SIG-M5 treated with dmso at 0.1 percent for 504 hours (cell line): Measurements from ENCODE around the gene TMEM106B.
"Not testable (repeated sequence)": the region's sequence is repeated elsewhere in the genome, so short reads cannot be mapped to it uniquely, and the experiment has no call there.

ENCODE experiments used
- DNase-seq: peaks from one replicate; lab custom pipeline; 2025; ENCODE audit not compliant: unreplicated experiment; lab: John Stamatoyannopoulos, UW

Gene TMEM106B

DNA sequence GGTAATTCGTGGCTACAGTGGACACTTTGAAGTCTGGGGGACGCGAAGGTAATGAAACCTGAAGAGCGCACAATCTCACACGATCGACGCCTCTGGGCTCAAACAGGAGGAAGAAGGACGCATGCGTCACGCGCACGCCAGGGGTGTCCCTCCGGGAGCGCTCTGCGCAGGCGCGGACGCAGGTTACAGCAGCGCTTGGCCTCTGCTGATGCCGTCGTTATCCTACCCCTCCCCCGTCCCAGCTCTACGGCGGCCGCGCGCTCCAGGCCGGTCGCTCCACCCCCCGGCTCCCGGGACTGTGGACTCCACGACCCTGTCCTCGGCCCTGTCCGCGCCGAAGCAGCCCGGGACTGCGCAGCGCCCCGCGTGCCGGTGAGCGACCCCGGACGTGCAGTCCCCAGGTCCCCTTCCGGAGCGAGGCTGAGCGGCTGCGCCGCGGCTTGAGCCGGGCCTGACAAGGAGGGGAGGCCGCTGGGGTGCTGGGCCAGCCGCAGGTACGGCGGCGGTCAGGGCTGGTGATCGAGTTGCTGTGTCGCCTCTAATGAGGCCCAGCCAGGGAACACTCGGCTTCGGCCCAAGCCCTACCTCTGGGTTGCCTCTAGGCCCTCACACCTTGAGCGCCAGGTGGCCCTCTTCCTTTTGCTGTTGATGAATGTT is at the start of gene TMEM106B:
TSS of gene TMEM106B (plus strand) at position 241 of the 657 bp plus-strand sequence. CDS start 3,517 bp downstream, outside the sequence.
- peak; percentile 86 for DNase-seq

DNA sequence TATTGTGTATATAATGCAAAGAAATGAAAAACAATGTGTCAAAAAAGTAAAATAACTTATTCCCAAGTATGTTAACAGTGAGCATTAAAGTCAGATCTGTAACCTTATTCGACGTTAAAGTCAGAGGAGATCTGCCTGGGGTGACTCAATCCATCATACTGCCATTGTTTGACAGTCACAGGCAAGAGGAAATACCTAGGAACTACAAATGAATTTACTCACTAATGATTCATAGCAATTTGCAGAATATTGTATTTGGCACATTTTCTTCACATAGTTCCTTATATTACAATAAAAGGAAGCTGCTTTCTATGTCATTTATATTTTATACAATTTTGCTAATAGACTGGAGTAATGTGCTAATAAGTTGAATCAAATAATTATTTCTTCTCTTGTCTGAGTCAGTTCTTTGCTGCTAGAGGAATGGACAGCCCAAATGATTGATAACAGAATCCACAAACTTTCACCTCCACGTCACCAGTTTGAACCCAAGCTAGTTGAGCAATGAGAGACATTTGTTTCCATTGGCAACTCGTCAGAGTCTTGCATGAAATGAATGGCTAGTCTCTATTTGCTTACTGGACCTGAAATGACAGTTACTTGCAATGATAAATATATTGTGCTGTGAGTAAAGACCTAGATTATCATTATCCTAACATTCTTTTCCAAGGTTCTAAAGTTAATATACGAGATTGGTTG is 48.5 kb upstream of the TMEM106B start:
- no peak for DNase-seq

DNA sequence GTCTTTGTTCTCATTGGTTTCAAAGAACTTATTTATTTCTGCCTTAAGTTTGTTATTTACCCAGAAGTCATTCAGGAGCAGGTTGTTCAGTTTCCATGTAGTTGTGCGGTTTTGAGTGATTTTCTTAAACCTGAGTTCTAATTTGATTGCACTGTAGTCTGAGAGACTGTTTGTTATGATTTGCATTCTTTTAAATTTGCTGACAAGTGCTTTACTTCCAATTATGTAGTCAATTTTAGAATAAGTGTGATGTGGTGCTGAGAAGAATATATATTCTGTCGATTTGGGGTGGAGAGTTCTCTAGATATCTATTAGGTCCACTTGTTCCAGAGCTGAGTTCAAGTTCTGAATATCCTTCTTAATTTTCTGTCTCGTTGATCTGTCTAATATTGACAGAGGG is 43.0 kb upstream of the TMEM106B start:
- not testable (repeated sequence) for DNase-seq

DNA sequence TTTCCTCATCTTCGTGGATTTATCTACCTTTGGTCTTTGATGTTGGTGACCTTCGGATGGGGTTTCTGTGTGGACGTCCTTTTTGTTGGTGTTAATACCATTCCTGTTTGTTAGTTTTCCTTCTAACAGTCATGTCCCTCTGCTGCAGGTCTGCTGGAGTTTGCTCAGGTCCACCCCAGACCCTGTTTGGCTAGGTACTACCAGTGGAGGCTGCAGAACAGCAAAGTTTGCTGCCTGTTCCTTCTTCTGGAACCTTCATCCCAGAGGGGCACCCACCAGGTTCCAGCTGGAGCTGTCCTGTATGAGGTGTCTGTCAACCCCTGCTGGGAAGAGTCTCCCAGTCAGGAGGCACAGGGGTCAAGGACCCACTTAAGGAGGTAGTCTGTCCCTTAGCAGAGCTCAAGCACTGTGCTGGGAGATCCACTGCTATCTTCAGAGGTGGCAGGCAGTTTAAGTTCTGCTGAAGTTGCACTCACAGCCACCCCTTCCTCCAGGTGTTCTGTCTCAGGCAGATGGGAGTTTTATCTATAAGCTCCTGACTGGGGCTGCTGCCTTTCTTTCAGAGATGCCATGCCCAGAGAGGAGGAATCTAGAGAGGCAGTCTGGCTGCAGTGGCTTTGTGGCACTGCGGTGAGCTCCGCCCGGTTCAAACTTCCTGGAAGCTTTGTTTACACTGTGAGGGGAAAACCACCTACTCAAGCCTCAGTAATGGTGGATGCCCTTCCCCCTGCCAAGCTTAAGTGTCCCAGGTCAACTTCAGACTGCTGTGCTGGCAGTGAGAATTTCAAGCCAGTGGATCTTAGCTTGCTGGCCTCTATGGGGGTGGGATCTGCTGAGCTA is 40.9 kb upstream of the TMEM106B start:
- DNase-seq = not testable (repeated sequence)

DNA sequence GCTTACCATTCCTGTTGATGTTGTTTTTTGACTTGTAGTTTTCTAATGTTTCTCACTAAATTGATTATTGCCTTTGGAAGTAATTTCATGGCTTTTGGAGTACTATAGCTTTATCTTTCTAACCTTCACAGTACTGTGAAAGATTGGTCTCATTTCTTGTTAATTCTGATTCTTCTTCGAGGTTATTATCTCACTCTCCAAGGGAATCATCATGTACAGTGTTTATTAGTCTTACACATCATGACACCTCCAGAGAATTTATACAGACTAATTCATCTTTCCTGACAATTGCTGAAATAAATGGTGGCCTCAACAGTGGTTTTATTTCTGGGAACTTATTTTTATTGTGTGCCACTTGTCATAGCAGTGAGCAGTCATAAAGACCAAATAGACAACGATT is 37.4 kb upstream of the TMEM106B start:
- no peak for DNase-seq

DNA sequence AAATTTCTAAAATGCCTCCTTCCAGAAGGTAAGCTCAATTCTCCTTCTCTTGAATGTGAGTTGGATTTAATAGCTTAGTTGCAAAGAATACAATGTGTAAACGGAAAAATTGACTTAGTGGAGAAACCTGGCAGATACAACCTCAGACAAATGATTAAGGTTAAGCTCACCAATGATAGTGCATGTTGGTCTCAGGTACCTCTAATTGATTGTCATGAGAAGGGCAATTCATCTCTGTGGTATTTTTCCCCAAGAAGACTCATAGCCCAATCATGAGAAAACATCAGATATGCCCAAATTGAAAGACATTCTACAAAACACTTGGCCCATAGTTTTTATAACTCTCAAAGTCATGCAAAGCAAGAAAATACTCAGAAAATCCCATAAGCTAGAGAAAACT is 36.2 kb upstream of the TMEM106B start:
- no peak for DNase-seq

DNA sequence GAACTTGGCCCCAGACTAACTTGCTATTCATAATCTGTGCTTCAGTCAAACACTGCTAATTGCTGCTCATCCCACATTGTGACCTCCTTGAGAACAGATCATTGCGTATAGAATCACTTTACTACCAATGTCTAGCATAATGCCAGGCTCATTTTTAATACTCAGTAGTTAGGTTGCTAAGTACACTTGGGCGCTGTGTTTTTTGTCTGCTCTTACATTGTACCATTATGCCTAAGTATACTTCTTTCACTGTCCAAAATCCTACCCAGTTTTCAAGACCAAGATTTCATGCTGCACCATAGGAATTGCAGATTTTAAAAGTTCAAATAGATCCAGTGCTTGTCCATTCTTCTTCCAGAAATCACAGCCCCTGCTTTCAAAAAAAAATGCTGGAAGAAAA is 32.8 kb upstream of the TMEM106B start:
- no peak for DNase-seq

DNA sequence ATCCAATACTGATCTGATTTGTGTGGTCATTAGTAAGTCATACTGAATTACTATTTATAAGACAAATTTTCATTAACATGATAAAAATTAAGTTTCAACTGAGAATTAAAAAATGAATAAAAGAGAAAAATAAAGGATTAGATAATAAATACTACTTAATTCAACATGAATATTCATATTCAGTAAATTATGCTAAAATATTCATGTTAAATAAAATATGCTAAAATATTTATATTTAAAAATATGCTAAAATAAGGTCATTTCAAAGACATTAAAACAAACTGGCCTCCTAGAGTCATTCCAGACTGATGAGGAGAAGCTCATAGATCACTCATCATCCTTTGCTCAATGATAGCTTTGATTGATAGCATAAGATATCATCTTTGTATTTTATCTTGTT is 16.7 kb upstream of the TMEM106B start:
- DNase-seq = no peak

DNA sequence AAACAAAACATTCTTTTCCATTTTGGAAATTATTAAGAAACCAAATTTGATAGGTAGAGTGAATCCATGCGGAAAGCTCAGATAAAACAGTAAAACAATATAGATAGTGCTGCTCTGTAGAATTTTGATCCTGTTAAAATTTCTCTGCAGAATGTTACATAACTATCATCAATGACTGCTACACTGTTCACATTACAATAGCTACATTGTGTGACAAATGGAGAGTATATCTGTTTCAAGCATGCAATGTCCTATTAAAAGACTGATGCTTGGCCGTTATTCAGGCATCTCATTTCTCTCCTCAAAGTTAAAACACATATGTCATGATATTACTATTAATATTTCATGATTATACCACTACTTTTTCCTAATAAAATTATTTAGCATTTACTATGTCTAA is 14.7 kb upstream of the TMEM106B start:
- no peak for DNase-seq

DNA sequence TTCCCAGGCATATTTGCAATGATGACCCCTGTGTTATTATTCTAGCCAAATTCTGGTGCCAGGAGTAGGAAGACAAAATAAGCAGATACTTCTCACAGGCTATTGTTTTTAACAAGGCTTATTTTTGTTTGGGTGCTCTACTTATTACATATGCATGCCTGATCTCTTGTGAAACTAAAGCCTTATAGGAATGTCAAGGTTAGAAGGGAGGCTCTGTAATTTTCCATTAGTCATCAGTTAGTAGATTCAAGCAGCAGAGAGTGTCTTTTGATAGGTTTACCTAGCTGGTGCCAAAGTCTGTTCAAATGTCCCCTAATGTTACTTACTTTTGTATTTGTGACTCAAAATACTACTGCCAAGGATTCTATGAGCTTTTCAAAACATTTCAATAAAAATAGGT is 11.7 kb upstream of the TMEM106B start:
- DNase-seq = no peak

DNA sequence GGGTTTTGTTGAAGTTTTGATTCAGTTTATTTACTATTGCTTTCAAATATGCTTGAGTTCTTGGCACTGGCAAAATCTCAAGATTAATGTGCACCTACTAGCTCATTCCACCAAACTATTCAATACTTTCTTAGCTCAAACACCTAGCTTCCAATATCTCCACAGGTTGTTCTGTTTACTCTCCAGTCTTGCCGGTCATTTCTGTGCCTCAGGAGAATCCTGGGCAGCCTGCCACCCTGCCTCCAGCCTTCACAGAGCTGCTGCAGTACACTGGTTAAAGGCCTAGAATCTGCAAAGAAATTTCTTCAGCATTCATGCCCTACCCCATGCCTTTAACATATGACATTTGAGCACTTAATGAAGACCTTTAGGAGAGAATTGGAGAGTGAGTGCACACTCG is 4.0 kb upstream of the TMEM106B start:
- no peak for DNase-seq

DNA sequence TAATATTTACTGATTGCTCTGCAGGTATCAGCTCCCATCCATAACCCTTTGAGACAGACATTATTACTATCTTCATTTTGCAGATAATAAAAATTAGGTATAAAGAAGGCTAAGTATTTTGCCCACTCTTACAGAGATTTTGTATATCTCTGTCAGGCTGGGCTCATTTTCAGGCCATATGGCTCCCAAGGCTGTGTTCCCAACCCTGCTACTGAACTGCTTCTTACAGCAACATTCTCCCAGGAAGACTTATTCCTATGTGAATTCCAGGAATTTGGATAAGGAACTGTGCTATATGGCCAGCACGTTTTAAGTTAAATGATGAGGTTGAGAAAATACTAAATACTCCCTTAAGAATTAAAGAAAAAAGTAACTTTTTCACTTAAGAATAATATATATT is 1.9 kb upstream of the TMEM106B start:
- DNase-seq = no peak

DNA sequence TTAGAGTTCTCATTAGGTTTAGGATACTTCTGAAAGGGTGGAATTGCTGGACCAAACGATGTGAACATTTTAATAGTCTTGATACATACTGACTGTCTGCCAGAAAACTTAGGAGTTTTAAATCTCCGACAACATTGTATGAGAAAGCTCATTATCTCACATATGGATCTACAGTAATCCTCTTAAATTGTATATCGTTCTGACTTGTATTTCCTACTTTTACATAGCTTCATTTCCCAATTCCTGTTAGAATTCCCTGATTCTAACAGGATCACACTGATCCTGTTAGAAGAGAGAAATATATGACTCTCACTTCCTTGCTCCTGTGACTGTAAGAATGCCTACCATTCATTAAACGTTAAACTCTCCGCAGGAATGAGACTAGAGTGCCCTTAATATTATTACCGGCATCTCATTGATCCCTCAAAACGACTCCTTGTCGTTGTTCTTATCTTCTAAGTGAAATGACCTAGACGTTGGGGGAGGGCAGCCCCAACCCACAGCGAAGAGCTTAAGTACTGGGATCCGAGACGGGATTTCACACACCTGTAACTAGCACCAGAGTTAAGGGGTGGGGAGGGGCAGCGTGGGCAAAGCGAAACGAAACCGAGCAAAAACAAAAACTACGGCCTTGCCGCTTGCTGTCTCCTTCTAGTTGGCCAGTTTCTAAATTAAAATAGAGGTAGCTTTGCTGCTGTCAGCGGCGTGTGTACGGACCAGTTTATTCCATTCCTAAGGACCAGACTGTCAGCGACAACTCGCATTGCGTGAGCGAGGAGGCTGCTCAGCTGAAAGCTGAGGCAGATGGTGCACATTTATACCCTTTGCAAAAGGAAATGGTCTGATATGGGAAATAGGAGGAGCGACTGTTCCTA is 678 bp upstream of the TMEM106B start:
- peak; percentile 31 for DNase-seq

DNA sequence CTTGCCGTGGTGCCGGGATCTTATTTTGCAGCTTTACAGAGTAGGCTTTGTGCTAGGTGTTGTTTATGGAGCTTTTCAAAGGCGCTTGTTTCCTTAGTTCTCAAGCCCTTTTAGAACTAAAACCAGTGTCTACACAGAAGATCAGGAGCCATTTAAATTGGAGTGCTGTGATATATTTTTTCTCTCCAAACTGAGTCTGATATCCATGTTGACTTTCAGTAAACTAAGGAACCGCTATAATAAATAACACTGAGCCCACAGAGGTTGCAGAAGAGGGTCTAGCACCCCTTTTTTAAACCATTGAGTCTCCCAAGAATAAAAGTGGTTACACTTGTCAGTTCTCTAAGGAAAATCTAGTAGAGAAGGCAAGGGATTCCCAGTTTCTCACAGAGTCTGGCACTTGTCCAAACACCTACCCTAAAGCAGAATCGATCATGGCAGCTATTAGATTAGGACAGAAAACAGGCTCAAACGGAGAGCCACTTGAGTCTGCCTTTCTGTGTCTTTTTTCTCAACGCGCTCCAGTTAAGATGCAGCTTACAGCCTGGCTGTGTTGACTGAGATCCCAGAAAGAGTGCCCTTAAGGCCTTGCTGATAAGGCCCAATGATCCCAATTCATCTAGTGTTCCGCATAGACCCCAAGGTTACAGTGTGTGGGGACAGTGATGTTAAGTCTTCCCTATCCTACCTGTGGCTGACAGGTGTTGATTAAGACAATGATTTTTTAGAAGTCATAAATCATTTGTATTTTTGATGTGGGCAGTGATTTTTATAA is 804 bp downstream of the TMEM106B start:
- DNase-seq = no peak

DNA sequence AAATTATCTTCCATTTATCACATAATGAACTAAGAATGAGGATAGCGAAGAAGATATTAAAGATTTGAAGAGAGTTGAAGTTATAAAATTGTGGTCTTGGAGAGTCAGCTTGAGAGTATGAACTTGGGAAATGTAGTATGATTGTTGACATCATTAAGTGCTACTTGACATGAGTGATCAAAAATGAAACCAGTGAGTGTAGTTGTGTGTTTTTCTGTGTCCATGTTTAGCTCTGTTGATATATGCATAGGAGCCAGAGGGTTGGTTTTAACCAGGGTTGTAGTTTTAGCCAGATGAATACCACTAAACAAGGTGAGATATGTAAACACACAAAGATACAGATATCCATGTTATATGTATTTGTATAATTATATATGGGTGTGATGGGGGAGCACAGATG is 6.2 kb downstream of the TMEM106B start:
- no peak for DNase-seq

DNA sequence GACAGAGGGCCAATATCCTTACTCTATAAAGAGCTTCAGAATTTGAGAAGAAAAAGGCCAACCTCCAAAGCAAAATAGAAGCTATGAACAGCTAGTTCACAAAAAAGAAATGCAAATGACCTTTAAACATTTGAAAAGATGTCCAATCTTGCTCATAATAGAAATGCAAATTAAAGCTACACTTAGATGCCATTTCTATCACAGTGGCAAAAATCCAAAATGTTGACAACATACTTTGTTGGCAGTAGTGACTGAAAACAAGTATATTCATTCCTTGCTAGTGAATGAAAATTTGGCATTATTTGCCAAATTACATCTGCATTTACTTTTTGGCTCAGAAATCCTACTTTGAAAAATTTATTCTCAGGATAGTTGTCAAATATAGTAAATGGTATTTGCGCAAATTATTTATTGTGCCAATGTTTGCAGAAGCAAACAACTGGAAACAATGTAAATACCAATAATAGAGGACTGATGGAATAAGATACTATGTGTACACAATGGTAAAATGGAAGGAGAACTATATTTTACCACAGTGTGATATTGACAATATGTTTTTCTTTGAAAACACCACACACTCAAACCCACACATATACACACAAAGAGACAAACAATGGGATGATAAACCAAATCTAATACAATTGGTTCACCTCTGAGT is 9.4 kb downstream of the TMEM106B start:
- no peak for DNase-seq

DNA sequence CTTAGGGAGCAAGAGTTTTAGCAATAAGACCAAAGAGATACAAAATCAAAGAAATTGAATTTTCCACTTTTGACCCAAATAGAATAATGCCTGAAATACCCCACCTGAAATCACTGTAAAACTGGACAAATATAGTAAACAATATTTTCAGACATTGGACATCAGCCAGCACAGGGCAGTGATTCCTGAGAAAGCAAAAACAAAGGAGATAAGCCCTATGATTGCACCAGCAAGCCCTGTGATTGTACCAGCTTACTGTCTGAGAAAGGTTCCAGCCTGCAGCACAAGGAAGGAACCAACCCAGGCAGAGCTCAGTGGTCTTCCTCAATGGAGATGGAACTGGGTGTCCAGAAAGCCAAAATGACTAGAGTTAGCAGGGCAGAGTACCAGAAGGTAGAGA is 10.3 kb downstream of the TMEM106B start:
- DNase-seq = no peak

DNA sequence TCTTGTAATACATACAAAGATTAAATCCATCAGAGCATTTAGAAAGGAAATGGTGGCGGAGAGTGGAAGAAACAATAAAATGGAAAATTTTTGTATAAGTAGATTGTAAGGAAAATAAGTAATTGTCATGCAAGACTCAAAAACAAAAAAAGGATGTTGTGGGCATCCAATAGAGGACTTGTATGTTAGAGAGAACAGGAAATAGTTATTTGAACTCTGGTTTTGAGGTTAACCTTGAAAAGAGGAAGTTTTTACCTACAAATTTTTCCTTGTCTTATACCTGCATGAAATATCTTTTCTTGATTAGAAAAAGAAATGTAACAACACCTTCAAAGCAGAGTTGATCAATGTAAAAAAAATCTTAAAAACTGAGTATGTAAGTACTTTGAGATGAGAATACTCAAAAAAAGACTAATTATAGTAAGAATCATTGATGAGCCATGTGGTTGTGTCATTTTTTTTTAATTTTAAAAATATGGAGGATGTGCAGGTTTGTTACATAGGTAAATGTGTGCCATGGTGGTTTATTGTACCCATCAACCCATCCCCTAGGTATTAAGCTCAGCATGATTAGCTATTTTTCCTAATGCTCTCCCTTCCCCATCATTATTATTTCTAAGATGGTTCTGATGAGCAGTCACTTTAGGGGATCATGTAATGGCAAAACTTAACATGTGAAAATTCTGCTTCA is 11.9 kb downstream of the TMEM106B start:
- DNase-seq = peak; percentile 9

DNA sequence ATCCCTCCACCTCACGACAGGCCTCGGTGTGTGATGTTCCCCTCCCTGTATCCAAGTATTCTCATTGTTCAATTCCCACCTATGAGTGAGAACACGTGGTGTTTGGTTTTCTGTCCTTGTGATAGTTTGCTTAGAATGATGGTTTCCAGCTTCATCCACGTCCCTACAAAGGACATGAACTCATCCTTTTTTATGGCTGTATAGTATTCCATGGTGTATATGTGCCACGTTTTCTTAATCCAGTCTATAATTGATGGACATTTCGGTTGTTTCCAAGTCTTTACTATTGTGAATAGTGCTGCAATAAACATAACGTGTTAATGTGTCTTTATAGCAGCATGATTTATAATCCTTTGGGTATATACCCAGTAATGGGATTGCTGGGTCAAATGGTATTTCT is 13.9 kb downstream of the TMEM106B start:
- DNase-seq = not testable (repeated sequence)
